Forelimb muscle (tissue), 1 donor: Measurements from ENCODE around the gene KANK3. TPM values are rescaled to one million over a fixed set of nuclear protein-coding genes. Genes with fewer than 3 reads are reported as not detected.
A peak's percentile ranks its signal among the peaks of the same experiment; 100 is the strongest.
"Not testable (repeated sequence)": the region's sequence is repeated elsewhere in the genome, so short reads cannot be mapped to it uniquely, and the experiment has no call there.

Experiments used
- DNase-seq: peaks from one replicate; pipeline ENCODE4 v3.0.0-alpha.2; 2013; ENCODE audit warnings: low read depth
- polyA plus RNA-seq: library from polyadenylated mRNA; unstranded; fragments of 120-200 nt; gene quantifications from one replicate; pipeline ENCODE4 v1.2.1, GENCODE V29; 2013; ENCODE audit not compliant: insufficient read length

KANK3 gene
- polyA plus RNA-seq, 1 donor = 10.3 TPM

DNA sequence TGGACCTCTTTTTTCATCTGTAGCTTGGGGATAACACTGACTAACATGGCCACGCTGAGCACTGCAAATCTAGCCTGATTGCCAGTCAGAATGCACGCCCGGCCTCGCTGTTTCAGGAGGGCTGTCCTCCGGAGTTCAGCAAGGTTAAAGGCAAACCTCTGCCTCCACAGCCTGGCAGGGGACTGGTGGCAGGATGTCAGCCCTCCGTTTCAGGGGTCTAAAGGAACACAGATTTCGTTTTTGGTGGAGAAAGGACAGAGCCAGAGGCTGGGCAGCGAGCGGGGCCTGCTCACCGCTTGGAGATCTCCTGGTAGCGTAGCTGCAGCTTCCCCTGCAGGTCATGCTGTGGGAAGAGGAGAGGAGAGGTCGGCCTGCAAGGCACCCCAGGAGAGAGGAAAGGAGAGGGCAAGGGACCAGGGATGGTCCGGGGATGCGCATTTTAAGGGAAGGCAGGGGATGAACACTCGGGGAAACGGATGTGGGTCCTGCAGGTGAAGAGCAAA is 22.4 kb downstream of the KANK3 start:
- DNase-seq = no peak

DNA sequence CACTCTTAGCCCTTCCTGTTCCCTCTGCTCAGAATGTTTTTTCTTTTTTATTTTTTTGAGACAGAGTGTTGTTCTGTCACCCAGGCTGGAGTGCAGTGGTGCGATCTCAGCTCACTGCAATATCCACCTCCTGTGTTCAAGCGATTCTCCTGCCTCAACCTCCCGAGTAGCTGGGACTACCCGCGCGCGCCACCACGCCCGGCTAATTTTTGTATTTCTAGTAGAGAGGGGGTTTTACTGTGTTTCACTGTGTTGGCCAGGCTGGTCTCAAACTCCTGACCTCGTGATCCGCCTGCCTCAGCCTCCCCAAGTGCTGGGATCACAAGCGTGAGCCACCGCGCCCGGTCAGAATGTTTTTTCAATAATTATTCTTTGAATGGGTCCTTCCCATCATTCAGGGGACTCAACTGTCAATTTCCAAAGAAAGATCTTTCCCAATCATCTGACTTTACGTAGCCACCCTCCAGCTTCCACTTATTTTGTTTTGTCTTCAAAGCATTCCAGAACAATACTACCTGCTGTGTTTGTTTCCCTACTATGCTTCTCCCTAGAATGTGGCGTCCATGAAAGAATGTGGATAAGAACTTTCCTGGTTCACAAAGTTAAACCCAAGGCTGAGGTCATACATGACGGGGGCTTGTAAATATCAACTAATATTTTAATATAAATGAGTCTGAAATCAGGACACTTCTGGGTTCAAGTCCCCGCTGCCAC is 23.1 kb downstream of the KANK3 start:
- DNase-seq = no peak

DNA sequence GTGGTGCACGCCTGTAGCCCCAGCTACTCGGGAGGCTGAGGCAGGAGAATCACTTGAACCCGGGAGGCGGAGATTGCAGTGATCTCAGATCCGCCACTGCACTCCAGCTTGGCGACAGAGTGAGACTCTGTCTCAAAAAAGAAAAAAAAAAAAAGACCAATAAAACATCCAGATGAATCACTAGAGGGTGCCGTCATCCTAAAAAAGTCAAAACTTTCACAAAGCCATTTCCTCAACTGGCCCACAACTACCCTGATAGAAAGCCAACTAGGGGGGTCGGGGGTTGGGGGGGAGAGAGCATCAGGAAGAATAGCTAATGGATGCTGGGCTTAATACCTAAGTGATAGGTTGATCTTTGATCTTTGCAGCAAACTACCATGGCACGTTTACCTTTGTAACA is 24.2 kb downstream of the KANK3 start:
- DNase-seq = not testable (repeated sequence)

DNA sequence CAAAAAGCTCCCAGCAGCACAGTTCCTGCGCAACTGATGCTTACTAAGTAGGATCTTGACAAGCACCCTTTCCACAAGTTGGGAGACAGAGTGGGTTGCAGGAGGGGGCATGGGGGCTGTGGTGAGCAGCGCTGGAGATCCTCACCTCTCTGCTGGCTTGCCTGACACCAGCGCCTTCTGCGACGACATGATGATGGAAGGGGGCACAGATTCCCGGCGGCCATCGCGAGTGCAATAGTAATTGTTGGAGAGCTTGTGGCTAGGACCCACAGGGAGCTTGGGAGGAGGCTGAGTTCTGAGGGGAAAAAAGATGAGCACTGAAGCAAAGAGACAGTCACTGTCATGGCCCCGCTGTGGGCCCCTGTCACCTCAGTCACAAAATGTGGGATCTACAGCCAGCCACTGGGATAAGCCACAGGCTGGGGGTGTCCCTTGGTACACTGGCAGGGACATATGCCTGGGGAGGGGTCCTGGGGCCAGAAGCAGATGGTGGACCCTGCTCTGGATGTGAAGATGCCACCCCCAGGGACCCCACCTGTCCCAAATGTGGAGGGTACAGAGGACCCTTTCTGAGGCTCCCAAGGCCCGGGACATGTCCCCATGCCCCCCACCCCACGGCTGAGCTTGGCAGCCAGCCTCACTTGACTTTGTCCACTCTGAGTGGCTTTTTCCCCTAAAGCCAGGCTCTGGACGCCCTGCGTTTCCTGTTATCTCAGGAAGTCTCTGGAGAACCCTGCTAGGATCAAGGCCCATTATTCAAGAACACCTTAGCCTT is 26.5 kb downstream of the KANK3 start:
- DNase-seq = no peak

DNA sequence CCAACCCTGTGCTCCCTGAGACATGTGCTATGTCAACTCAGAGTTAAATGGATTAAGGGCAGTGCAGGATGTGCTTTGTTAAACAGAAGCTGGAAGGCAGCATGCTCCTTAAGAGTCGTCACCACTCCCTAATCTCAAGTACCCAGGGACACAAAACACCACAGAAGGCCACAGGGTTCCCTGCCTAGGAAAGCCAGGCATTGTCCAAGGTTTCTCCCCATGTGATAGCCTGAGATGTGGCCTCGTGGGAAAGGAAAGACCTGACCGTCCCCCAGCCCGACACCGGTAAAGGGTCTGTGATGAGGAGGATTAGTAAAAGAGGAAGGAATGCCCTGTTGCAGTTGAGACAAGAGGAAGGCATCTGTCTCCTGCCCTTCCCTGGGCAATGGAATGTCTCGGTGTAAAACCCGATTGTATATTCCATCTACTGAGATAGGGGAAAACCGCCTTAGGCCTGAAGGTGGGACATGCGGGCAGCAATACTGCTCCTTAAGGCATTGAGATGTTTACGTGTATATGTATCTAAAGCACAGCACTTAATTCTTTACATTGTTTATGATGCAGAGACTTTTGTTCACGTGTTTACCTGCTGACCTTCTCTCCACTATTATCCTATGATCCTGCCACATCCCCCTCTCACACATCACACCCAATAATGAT is 28.0 kb downstream of the KANK3 start:
- not testable (repeated sequence) for DNase-seq

DNA sequence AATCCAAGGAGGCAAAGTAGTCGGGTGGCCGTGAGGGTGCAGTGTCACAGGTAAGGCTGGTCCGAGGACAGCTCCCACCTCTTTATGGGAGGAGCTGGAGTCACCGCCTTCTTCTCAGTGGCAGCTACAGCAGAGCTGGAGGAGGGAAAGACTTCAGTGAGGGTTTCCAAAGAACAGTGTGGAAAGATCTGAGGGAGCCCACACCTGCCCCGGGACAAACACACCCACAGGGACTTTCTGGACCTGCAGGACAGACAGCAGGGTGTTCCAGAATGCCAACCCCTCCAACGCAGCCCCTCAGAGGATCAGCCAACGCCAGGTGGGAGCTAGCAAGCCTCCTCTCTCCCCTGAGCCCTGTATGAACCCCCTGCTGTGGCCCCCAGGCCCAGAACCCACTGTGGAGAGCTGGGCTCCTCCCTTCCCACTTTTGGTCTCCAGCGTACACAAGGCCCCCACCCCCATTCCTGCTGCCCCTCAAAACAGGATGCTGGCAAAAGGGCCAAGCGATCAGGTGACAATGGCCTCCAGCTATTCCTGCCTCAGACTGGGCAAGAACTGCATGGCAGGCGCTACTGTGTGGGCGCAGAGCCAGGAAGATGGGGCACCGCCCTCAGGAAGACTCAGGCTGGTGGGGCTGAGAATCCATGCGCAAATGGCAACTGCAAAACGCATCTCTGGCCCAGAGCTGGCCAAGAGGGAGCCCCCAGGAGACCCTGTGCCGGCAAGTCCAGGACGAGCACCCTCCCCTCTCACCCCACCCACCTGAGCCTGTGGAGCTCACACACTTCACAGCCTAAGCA is 31.4 kb downstream of the KANK3 start:
- no peak for DNase-seq

DNA sequence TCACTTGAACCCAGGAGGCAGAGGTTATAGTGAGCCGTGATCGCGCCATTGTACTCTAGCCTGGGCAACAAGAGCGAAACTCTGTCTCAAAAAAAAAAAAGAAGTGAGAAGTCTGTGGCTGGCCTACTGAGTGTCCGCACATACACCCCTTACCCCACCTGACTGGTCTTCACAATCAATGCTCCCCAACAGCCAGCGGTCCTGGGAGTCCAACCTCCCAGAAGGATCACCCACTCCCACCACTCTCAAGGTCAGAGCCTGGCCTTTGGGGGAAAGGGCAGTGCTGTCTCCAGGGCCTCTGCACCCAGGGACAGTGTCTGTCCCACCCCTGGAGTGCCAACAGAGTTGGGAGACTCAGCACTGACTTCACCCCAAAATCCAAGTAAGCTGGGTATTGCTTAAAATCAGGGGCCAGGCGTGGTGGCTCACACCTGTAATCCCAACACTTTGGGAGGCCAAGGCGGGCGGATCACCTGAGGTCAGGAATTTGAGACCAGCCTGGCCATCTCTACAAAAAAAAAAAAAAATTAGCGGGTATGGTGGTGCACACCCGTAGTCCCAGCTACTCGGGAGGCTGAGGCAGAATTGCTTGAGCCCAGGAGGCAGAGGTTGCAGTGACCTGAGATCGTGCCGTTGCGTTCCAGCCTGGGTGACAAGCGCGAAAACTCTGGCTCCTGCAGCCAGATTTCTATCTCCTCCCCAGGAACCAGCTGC is 32.6 kb downstream of the KANK3 start:
- DNase-seq = no peak

DNA sequence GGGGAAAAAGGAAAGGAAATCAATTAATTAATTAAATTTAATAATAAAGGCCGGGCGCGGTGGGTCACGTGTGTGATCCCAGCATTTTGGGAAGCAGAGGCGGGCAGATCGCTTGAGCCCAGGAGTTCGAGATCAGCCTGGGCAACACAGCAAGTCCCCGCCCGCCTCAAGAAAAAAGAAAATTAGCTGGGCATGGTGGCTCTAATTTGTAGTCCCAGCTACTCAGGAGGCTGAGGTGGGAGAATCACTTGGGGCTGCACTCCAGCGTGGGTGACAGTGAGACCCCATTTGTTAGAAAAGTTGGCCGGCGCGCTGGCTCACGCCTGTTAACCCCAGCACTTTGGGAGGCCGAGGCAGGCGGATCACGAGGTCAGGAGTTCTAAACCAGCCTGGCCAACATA is 34.2 kb downstream of the KANK3 start:
- no peak for DNase-seq

DNA sequence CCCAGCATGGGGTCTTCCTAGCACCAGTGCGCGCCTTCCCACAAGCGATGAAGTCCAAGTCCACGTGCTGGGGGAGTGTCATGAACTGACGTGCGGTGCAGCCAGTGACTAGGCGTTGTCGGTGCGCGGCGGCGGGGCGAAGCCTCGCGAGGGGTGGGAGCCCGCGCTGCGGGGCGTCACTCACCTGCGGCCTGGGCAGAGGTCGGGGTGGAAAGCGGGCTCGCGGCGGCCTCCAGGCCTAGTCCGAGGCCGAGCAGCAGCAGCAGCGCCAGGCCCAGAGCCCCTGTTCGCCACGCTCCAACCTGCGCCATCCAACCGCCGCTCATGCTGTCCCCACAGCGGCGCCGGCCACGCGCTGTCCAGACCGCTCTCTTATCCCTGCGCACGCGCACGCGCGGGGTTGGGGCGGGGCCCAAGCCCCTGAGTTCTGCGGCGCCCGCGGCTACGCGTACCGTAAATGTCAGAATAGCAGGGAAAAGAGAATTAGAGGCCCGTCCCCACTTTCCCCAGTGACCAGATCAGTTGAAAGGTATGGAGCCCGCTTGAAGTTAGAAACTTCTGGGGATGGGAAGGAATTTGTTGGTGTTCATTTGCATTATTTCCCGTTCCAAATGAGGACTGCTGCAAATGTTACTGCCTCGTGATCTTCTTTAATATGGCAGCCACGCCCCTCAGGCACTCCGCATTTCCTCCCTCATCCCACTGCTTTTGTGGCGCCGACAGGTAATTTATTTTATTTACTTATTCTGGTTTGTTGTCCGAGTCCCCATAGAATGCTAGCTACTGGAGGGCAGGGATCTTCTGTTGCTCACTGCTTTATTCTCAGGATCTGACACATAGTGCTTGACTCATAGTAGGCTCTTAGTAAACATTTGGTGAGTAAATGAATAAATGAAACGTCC is 34.8 kb downstream of the KANK3 start, which contains the start of gene CD320:
Gene CD320, minus strand, starts transcription at position 394 of the 902 bp plus-strand sequence. Its CDS starts 68 bp downstream, at position 326.
- DNase-seq = peak; percentile 67

DNA sequence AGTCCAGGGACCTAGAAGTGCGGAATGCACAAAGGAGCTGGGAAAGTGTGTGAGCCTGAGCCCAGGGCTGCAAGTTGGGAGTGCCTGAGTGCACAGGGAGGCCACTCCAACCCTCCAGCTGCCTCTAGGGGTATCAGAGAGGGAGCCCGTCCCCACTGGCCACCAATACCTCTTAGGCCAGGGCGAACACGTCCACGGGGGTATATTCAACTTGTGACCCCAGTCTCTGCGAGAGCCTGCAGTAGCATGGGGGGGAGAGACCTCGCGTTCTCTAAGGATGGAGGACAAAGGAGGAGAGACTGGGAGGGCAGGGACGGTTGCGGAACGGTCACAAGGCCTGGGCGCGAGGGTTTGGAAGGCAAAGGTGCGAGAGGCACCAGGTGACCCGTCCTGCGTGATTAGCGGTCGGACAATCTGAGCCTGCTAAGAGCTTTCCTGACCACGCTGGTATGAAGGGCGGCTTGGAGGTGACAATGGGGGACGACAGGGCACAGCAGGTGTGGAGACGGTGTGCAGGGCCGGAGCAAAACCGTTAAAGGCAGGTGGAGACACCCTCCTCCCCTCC is 35.6 kb downstream of the KANK3 start:
- DNase-seq = no peak

DNA sequence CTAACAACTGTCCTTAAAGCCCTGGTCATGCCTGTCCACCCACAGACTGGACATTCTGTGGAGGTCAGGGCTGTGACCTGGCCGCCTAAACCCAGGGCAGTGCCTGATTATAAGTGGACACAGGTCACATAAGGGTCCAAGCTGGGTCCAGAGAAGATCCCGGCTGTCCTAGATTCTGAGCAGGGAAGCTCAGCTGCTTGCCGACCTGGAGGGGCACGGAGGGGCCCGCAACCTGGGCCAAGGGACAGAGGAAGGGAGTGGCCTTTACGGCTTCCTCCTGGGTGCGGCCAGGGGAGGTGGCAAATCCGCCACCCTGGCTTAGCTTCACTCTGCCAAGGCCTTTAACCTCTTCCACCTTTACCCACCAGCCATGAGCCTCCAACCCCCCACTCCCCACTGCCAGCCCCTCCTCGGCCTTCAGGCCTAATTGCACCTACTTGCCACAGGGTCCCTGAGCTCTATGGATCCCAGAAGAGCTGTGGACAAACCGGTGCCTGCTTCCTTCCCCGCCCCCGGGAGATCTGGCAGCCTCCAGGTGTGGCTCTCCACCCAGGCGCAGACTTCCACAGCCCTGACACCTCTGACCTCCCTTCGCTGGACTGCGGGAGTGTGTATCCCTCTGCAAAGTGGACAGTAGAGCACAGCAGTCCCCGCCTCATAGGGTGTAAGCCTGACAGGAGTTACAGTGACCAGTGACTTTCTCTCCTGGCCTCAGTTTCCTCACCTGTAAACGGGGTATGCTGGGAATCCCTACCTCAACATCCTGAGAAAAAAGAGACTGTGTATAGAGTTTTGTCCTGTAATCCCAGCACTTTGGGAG is 36.6 kb downstream of the KANK3 start:
- DNase-seq = no peak

DNA sequence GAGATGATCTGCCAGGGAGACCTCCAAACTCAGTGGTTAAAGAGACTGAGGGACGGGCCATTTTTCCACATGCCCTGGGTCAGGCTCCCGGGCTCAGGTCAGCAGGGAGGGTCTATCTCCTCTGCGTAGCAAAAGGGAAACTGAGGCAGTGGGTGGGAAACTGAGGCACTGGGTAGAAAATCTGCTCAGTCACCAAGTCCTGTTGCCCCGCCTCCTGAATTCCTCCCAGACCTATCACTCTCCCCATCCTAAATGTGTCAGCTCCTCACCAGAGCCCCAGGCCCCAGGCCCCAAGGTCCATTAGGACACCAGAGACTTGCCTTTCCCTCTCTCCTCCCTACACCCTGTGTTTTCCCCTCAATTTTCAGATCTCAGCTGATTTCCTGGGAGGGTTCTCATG is 37.3 kb downstream of the KANK3 start:
- DNase-seq = no peak

DNA sequence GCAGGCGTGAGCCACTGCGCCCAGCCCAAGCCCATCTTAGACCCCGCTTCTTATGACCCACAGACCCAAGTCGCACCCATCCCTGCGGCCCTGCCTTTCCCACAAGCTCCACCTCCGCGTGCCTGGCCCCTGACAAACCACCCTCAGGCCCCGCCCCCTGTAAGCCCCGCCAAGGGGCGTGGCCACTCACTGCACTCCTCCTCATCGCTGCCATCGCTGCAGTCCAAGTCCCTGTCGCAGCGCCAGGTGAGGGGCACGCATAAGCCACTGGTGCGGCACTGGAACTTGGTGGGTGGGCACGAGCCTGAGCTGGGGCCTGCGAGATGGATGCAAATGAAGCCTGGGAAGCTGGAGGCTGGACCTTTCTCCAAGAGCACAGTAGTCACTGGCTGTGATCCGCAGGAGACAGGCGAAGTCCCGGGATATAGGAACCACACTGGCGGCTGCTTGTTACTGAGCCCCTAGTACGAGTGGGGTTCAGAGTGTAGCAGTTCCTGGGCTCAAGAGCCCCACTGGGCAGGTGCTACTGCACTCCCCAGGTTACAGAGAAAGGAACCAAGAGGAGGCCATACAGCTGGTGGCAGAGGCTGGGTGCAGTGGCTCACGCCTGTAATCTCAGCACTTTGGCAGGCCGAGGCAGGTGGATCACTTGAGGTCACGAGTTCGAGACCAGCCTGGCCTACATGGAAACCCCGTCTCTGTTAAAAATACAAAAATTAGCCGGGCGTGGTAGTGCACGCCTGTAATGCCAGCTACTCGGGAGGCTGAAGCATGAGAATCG is 38.0 kb downstream of the KANK3 start:
- DNase-seq = no peak

DNA sequence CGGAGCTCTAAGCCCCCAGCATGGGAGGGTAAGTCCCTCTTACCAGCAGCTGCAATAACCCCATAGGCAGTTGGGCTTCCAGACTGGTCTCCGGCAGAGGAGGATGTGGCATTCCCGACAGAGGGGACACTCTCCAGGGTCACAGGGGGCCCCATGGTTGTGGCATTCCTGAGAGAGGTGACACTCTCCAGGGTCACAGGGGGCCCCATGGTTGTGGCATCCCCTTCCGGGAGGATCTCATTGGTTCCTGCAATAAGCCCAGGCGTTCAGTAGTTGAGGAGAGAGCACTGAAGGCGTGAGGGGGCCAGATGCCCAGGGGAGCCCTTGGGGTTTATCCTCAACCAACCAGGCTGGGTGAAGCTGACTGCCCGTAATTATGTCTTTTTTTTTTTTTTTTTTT is 40.3 kb downstream of the KANK3 start:
- DNase-seq = no peak

DNA sequence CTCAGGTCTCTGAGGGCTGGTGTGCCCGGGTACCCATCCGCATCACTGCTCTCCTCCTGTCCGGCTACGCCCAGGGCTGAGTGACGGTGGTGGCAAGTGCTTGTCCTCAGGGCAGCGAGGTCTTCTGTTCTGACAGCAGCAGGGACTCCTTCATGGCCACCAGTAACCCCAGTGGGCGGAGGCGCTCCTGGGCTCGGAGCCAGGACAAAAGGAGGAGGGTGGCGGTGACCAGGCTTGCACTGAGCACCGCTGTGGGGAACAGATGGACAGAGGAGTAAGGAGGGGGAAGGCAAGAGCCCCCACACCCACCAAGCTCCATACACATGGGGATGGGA is 40.7 kb downstream of the KANK3 start:
- DNase-seq = no peak

DNA sequence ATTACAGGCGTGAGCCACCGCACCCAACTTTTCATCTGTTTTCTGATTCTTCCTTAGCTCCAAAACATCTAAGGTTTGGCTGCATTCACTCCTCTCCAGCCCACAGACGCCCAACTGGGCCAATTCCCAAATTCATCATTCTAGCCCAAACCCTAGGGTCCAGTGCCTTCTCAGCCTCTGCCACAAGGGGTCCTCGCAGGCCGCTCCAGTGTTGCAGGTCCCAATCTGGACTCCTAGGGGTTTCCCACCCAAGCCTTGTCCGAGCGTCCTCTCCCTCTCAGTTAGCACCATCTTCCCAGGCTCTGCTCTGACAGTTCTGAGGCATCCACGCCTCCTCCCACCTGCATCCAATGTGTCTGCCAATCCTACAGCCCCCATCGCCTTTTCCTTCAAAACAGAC is 51.7 kb downstream of the KANK3 start:
- DNase-seq = not testable (repeated sequence)

DNA sequence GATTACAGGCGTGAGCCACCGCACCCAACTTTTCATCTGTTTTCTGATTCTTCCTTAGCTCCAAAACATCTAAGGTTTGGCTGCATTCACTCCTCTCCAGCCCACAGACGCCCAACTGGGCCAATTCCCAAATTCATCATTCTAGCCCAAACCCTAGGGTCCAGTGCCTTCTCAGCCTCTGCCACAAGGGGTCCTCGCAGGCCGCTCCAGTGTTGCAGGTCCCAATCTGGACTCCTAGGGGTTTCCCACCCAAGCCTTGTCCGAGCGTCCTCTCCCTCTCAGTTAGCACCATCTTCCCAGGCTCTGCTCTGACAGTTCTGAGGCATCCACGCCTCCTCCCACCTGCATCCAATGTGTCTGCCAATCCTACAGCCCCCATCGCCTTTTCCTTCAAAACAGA is 66.6 kb downstream of the KANK3 start:
- not testable (repeated sequence) for DNase-seq
